HepG2 (cell line): ENCODE results near the gene DLG2. TPM values are rescaled to one million over a fixed set of nuclear protein-coding genes. Genes with fewer than 3 reads are reported as not detected.

Experiments used
- ATAC-seq: fragments of 200-7000 bp; cut with Tn5 transposase; 3 replicates; pipeline ENCODE4 v1.9.1; 2020; ENCODE audit warnings: mild to moderate bottlenecking, moderate library complexity
- BruUV-seq: library from RNA; stranded (reverse); fragments of 400-500 nt; replicated peaks from 2 replicates; lab custom pipeline; 2021; lab: Mats Ljungman, UMichigan
- CTCF ChIA-PET: fragments of 300-600 bp; formaldehyde crosslinking; extraction: SDS; loops from one replicate; lab custom pipeline; 2021; ENCODE audit warnings: low total read pairs, inconsistent platforms, low intra/inter-chr PET ratio; lab: Yijun Ruan, JAX
- POLR2A ChIA-PET: fragments of 350-600 bp; sonication (Branson Sonifier 250); formaldehyde crosslinking; loops from one replicate; lab custom pipeline; 2020; ENCODE audit warnings: antibody characterized with exemption, inconsistent platforms; lab: Yijun Ruan, JAX
- DNase-seq: peaks from one replicate; pipeline ENCODE4 v3.0.0-alpha.2; 2015; ENCODE audit warnings: low spot score
- FAIRE-seq: peaks from 3 replicates; lab custom pipeline; 2011; peaks lifted over from hg19 to GRCh38; lab: Jason Lieb, UNC
- H2AFZ ChIP-seq: one replicate; pipeline ENCODE4 v1.6.1; 2011; ENCODE audit warnings: low read length, inconsistent platforms
- H3K27ac ChIP-seq: fragments of 300-600 bp; 3 replicates; pipeline ENCODE4 v1.8.0; 2011; ENCODE audit warnings: mixed run types, mild to moderate bottlenecking, mixed read lengths, low read length, inconsistent platforms; ENCODE audit not compliant: insufficient read depth; ENCODE audit errors: extremely low read length
- H3K27me3 ChIP-seq, 2 experiments: fragments of 200-600 bp in 1 of 2; 2 replicates in 1 of 2; 3 replicates in 1 of 2; pipeline versions ENCODE4 v1.6.0 to v1.8.0; 2011; ENCODE audit warnings: low read length in 2 of 2, mild to moderate bottlenecking in 2 of 2, moderate library complexity in 2 of 2, inconsistent platforms in 1 of 2; ENCODE audit not compliant: insufficient read depth in 2 of 2, control insufficient read depth in 1 of 2
- H3K36me3 ChIP-seq, 2 experiments: fragments of 200-600 bp in 1 of 2; replicated peaks in 1 of 2; 2 replicates in 1 of 2; 3 replicates in 1 of 2; pipeline versions ENCODE4 v1.5.1 to v1.8.0; 2011; ENCODE audit warnings: low read length in 2 of 2, inconsistent platforms in 1 of 2; ENCODE audit not compliant: insufficient read depth in 2 of 2, control insufficient read depth in 1 of 2
- H3K4me1 ChIP-seq: 2 replicates; pipeline ENCODE4 v1.5.1; 2012; ENCODE audit warnings: low read length, inconsistent platforms; ENCODE audit not compliant: insufficient read depth
- H3K4me2 ChIP-seq: 2 replicates; pipeline ENCODE4 v1.6.0; 2011; ENCODE audit warnings: low read depth, low read length, inconsistent platforms
- H3K4me3 ChIP-seq, 3 experiments: fragments of 200-600 bp in 1 of 3; sonication (generic), shearing (Covaris generic) in 1 of 3; replicated peaks in 1 of 3; 2 replicates each; pipeline ENCODE4 v1.5.1; 2011 to 2016; ENCODE audit warnings: low read length in 3 of 3, inconsistent platforms in 2 of 3, low read depth in 2 of 3, mild to moderate bottlenecking in 2 of 3, control low read depth in 1 of 3, mixed read lengths in 1 of 3; ENCODE audit not compliant: insufficient read depth in 1 of 3
- H3K79me2 ChIP-seq: one replicate; pipeline ENCODE4 v1.6.1; 2011; ENCODE audit warnings: low read length, inconsistent platforms; ENCODE audit not compliant: insufficient read depth
- H3K9ac ChIP-seq: 2 replicates; pipeline ENCODE4 v1.6.0; 2011; ENCODE audit warnings: mild to moderate bottlenecking, low read depth, low read length, inconsistent platforms; ENCODE audit not compliant: insufficient read depth
- H3K9me3 ChIP-seq: 2 replicates; pipeline ENCODE4 v1.5.1; 2012; ENCODE audit warnings: mild to moderate bottlenecking, low read length
- H4K20me1 ChIP-seq: 2 replicates; pipeline ENCODE4 v1.6.0; 2011; ENCODE audit warnings: inconsistent platforms, mild to moderate bottlenecking, low read length, moderate library complexity; ENCODE audit not compliant: insufficient read depth
- CEBPB ChIP-seq: IDR thresholded peaks from 2 replicates; pipeline ENCODE4 v1.6.1; 2011; ENCODE audit warnings: low read depth, low read length, improper control_type of control experiment, borderline replicate concordance
- MAFF ChIP-seq: IDR thresholded peaks from 2 replicates; pipeline ENCODE4 v1.6.1; 2011; ENCODE audit warnings: low read depth, low read length, improper control_type of control experiment
- NFATC3 ChIP-seq: sonication (generic); formaldehyde crosslinking; IDR thresholded peaks from 2 replicates; pipeline ENCODE4 v1.5.1; 2020; ENCODE audit warnings: mild to moderate bottlenecking, missing genetic modification reagents
- PAWR ChIP-seq: sonication (generic); formaldehyde crosslinking; IDR thresholded peaks from 2 replicates; pipeline ENCODE4 v1.4.0; 2020; ENCODE audit warnings: missing genetic modification reagents, mild to moderate bottlenecking, borderline replicate concordance
- PCBP1 ChIP-seq: fragments of 200-400 bp; formaldehyde crosslinking; IDR thresholded peaks from 2 replicates; pipeline ENCODE4 v1.6.1; 2017; ENCODE audit warnings: mild to moderate bottlenecking, low read depth, low read length, borderline replicate concordance
- SNRNP70 ChIP-seq: fragments of 200-400 bp; formaldehyde crosslinking; IDR thresholded peaks from 2 replicates; pipeline ENCODE4 v1.6.1; 2017; ENCODE audit warnings: mild to moderate bottlenecking, low read depth, low read length, moderate library complexity
- SRY ChIP-seq: sonication (generic); formaldehyde crosslinking; IDR thresholded peaks from 2 replicates; pipeline ENCODE4 v1.8.0; 2022; ENCODE audit warnings: mild to moderate bottlenecking, missing genetic modification reagents
- TBX3 ChIP-seq: fragments of 450-650 bp; IDR thresholded peaks from 2 replicates; pipeline ENCODE4 v1.6.1; 2017; ENCODE audit warnings: antibody characterized with exemption, mild to moderate bottlenecking, inconsistent platforms, borderline replicate concordance
- TCF7 ChIP-seq: sonication (generic); IDR thresholded peaks from 2 replicates; pipeline ENCODE4 v1.6.1; 2016; ENCODE audit warnings: antibody characterized with exemption, low read depth
- TOE1 ChIP-seq: sonication (generic); formaldehyde crosslinking; IDR thresholded peaks from 2 replicates; pipeline ENCODE4 v1.4.0; 2020; ENCODE audit warnings: mild to moderate bottlenecking, missing genetic modification reagents
- ZNF24 ChIP-seq: fragments of 450-650 bp; IDR thresholded peaks from 2 replicates; pipeline ENCODE4 v1.6.1; 2017; ENCODE audit warnings: antibody characterized with exemption, mild to moderate bottlenecking
- ZNF639 ChIP-seq: conservative IDR thresholded peaks from 2 replicates; pipeline ENCODE4 v1.6.1; 2018; ENCODE audit warnings: missing genetic modification reagents
- ZNF766 ChIP-seq: sonication (generic); formaldehyde crosslinking; IDR thresholded peaks from 2 replicates; pipeline ENCODE4 v1.5.0; 2020; ENCODE audit warnings: missing genetic modification reagents, borderline replicate concordance
- ZNF768 ChIP-seq: sonication (generic); formaldehyde crosslinking; IDR thresholded peaks from 2 replicates; pipeline ENCODE4 v1.4.0; 2020; ENCODE audit warnings: missing genetic modification reagents
- WGBS: methylation state at CpG from one replicate; pipeline ENCODE4 v1.1.6; 2017; ENCODE audit warnings: low lambda C conversion rate; 5-methylcytosine and 5-hydroxymethylcytosine counted together
- in situ Hi-C: cut with HindIII; loops from 2 replicates; pipeline ENCODE4 v1.10.0; 2017; ENCODE audit warnings: low pct_unique_long_range_greater_than_20kb; ENCODE audit not compliant: extremely low pct_ligation_motif_present
- intact Hi-C: fragments of 100-400 bp; cut with micrococcal nuclease; formaldehyde crosslinking; loops from one replicate; pipeline ENCODE4 v1.10.0; 2022; ENCODE audit not compliant: unreplicated experiment
- polyA plus RNA-seq, 8 experiments: library from polyadenylated mRNA; depleted of rRNA in 3 of 8; stranded (reverse) in 7 of 8; unstranded in 1 of 8; fragments of >200 nt; fragmentation: Illumina TruSeq in 4 of 8; extraction: Trizol in 4 of 8; gene quantifications; 2 replicates each; pipeline versions ENCODE4 v1.2.1 to v1.2.3, GENCODE V29; 2011 to 2016; ENCODE audit warnings: low read depth in 4 of 8, missing spikeins in 1 of 8, mixed read lengths in 1 of 8; ENCODE audit not compliant: insufficient read depth in 1 of 8
- total RNA-seq, 5 experiments: library from RNA; depleted of rRNA; stranded (reverse); fragments of >200 nt; fragmentation: Illumina TruSeq; extraction: Trizol; gene quantifications; 2 replicates each; pipeline ENCODE4 v1.2.3, GENCODE V29; 2016; ENCODE audit warnings: low read depth in 1 of 5
- TF ChIP-seq, protein P1 (sequence below): sonication (generic); formaldehyde crosslinking; IDR thresholded peaks from 2 replicates; pipeline ENCODE4 v1.4.0; 2020; ENCODE audit warnings: missing genetic modification reagents, borderline replicate concordance

DLG2 gene
- total and polyA plus RNA-seq, 2 of the 13 experiments (the other 11 are each of a cell fraction or from before 2014, with no cell fraction given), result 0.46 to 1.0 TPM

DNA sequence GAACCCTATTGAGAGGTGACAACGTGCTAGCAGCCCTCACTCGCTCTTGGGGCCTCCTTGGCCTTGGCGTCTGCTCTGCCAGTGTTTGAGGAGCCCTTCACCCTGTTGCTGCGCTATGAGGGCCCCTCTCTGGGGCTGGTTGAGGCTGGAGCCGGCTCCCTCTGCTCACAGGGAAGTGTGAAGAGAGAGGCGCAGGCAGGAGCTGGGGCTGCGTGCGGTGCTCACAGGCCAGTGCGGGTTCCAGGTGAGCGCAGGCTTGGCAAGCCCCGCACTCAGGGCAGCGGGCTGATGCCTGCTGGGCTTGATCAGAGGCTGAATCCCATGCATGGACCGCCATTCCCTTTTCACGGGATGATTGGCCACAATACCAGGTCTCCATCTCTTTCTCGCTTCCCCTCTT is 90.7 kb downstream of the DLG2 start:
- WGBS, result 42% methylated on average over 7 of the region's 15 CpGs
- intact Hi-C loops (no loop called here), in situ Hi-C loops (no loop called here)
- no peak overlapping the region for H3K4me3 ChIP-seq
- FAIRE-seq (no peak), DNase-seq (no peak), ATAC-seq (no peak)
- H3K27me3 ChIP-seq, result no peaks in the 10 kb centered on the region
- H3K9ac ChIP-seq, result no peak overlapping the region
- no peak for TF ChIP-seq ZNF766 (CRISPR knock-in tag)
- TF ChIP-seq SNRNP70, result no peak
- no peak for TF ChIP-seq TCF7
- TF ChIP-seq CEBPB, result no peak
- no peak for TF ChIP-seq NFATC3 (CRISPR knock-in tag)
- no peak for TF ChIP-seq TOE1 (CRISPR knock-in tag)
- TF ChIP-seq PCBP1, result no peak
- TF ChIP-seq ZNF768 (CRISPR knock-in tag), result no peak
- no peak for TF ChIP-seq PAWR
- no peak for TF ChIP-seq TBX3
- TF ChIP-seq ZNF24, result no peak
- no peak for TF ChIP-seq MAFF
- TF ChIP-seq ZNF639 (CRISPR knock-in tag), result no peak
- TF ChIP-seq SRY, result no peak
- TF ChIP-seq, protein P1, sequence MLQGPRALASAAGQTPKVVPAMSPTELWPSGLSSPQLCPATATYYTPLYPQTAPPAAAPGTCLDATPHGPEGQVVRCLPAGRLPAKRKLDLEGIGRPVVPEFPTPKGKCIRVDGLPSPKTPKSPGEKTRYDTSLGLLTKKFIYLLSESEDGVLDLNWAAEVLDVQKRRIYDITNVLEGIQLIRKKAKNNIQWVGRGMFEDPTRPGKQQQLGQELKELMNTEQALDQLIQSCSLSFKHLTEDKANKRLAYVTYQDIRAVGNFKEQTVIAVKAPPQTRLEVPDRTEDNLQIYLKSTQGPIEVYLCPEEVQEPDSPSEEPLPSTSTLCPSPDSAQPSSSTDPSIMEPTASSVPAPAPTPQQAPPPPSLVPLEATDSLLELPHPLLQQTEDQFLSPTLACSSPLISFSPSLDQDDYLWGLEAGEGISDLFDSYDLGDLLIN (CRISPR knock-in tag), result no peak
- ChIA-PET CTCF (no interaction called here), POLR2A (no interaction called here)
- no peak overlapping the region for H2AFZ ChIP-seq
- no peak overlapping the region for H3K4me2 ChIP-seq
- H3K4me1 ChIP-seq, result no peaks in the 10 kb centered on the region
- no peaks in the 10 kb centered on the region for H4K20me1 ChIP-seq
- H3K36me3 ChIP-seq, result no peaks in the 10 kb centered on the region
- BruUV-seq, result no TSS peak
- no peak overlapping the region for H3K27ac ChIP-seq
- no peaks in the 10 kb centered on the region for H3K79me2 ChIP-seq
- H3K9me3 ChIP-seq, result peaks cover 5% of the 10 kb centered on the region
